ENCODE data around the gene REX1BD.

GRCh38 chr19:18557411-18558201 is 31.0 kb upstream of the REX1BD start, which contains the start of gene KXD1:
- TF ChIP-seq CTCF (IDR thresholded peaks at IDR 0.05) (no peak), POLR2A (IDR thresholded peaks at IDR 0.05) (peak; percentile 87)

Data from ovary (tissue), 3 donors.